GM18868 (cell line): Measurements from ENCODE around the gene ASIC2.

ENCODE experiments used
- ATAC-seq: cut with Tn5 transposase; IDR thresholded peaks from one replicate; pipeline ENCODE4 v1.9.1; 2021; ENCODE audit warnings: mild to moderate bottlenecking, moderate library complexity; ENCODE audit not compliant: unreplicated experiment

Gene ASIC2

GRCh38 chr17:33205552-33205951 is 87.5 kb downstream of the ASIC2 start:
- ATAC-seq: no peak

GRCh38 chr17:33204701-33205100 is 88.4 kb downstream of the ASIC2 start:
- no peak for ATAC-seq

DNA sequence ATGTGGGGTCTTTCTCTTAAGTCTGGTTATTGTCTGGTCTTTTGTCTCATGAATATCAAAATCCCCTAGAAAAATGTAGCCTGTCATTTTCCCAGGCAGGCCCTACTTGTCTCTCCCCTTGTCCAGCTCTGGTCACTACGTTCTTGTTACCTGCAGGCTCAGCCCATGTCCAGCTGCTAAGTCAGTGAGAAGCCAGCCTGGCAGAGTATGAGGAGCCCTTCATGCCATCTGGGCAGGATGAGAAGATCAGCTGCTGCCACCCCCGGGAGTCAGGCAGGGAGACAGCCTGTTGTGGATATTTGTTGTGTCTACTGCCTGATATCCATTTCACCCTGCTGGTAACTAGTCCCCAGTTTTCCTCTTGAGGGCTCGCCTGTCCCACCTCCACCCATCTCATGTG is 88.9 kb downstream of the ASIC2 start:
- no peak for ATAC-seq

GRCh38 chr17:33202796-33203495 is 90.1 kb downstream of the ASIC2 start:
- no peak for ATAC-seq

GRCh38 chr17:33202021-33202420 is 91.1 kb downstream of the ASIC2 start:
- no peak for ATAC-seq

DNA sequence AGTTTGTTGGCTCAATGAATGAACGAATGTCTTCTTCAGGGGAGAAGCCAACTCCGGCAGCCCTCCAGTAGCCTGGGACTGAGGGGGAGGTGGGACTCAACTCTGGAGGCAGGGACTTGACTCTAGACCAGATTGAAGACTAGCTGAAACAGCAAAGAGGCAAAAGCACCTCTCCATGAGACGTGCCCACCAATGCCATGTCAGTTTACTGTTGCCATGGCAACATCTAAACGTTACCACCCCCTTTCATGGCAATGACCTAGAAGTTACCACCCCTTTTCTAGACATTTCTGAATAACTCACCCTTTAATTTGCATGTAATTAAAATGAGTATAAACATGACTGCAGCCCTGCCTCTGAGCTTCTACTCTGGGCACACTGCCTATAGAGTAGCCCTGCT is 91.8 kb downstream of the ASIC2 start:
- ATAC-seq: no peak

DNA sequence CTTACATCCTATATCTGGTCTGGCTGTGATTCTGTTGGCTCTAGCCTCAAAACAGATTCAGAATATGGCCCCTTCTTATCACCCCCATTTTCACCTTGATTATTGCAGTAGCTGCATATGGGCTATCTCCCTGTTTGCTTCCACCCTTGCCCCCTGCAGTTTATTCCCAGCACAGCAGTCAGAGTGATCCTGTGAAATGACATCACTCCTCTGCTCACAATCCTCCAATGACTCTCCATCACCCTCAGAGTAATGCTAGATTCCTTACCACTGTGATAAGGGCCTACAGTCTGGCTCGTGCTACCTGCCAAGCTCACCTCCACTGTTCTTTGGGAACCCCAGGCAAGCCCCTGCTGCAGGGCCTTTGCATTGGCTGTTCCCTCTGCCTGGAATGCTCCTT is 92.5 kb downstream of the ASIC2 start:
- ATAC-seq: no peak

GRCh38 chr17:33199571-33200510 is 93.3 kb downstream of the ASIC2 start:
- no peak for ATAC-seq

DNA sequence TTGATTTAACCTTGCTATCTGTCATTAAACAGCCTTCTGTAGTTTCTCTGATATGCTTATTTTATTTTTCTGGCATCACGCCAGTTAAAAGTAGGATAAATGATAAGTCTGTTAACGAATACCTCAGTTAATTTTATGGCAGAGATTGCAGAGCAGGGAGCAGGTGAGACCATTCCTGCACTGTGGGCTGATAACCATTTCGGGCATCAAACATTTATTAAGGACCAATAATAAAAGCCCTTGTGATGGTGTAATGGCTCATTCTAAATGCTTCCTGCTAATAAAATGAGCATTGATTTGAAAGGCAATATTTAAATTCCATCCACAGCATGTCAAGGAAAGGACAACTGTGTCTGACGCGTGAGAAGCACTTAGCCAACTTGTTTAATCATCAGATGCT is 94.1 kb downstream of the ASIC2 start:
- no peak for ATAC-seq

DNA sequence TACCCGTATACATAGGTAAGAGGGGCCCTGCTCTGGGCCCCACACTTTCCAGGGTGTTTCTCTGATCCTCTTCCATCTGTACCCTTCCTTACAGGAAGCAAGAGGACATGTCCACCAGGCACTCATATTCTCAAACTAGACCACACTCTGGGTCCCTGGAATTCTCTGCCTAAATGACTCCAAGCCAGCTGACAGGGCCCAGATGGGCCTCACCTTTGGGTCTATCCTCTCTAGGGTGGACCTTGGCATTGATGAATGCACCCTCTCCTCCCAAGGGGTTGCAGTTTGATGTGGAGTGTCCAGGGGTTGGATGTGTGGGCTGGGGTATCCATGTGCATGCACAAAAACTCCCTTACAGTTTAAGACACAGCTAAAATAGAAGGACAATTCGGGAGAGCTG is 95.8 kb downstream of the ASIC2 start:
- no peak for ATAC-seq

- ATAC-seq: no peak
Observed at GRCh38 chr17:33196883-33197282, 96.2 kb downstream of the ASIC2 start.

- no peak for ATAC-seq
Observed at GRCh38 chr17:33192951-33193911, 99.9 kb downstream of the ASIC2 start.

DNA sequence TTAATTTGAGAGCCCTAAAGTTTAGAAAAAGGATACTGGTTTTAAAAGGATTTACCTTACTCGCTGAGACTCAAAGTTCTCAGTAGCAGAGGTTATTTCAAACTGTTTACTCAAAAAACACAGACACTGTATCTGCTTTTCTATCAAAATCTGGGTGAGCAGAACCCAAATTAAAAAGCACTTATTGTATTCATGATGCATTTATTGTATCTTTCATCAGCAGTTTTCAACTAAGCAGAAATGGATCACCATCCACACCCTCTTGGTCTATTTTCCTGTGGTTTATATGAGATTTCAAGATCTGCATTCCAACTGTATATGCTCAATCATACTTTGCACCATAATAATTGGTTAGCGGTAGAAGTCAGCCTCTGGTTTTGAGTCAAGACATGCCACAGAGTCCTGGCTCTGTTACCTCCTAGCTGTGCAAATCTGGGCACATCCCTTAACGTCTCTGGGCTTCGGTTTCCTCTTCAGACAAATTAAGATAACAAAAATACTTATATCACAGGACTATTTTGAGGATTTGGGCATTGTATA is 109.5 kb downstream of the ASIC2 start:
- ATAC-seq: no peak

GRCh38 chr17:33179151-33179550 is 113.9 kb downstream of the ASIC2 start:
- ATAC-seq: no peak

- no peak for ATAC-seq
Observed at GRCh38 chr17:33178681-33179080, 114.4 kb downstream of the ASIC2 start.

GRCh38 chr17:33175562-33175961 is 117.5 kb downstream of the ASIC2 start:
- no peak for ATAC-seq

- ATAC-seq: no peak
Observed at GRCh38 chr17:33171931-33172330, 121.2 kb downstream of the ASIC2 start.

- no peak for ATAC-seq
Observed at GRCh38 chr17:33169580-33170285, 123.4 kb downstream of the ASIC2 start.

GRCh38 chr17:33167736-33168135 is 125.4 kb downstream of the ASIC2 start:
- no peak for ATAC-seq

DNA sequence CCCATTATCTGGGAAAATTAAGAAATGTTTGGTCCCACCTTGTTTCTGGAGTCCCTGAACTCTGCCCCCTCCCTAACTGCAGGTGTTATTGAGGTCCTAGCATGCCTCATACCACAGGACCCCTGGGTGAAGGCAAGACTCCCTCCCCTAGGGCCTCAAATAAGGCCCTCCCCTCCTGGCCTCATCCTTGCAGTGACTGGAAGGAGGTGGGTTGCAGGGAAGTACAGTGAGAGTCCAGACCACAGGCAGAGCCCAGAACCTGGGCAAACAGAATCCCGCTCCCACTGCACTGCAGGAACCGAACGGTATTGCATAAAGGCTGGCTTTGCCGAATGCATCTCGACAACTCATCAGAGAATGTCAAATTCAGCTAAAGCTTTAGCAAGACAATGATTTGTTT is 126.6 kb downstream of the ASIC2 start:
- ATAC-seq: no peak
